Skeletal muscle satellite cell (primary cell): ENCODE measurements around the gene RNF220.

Experiments
- H3K27me3 ChIP-seq: 2 replicates; pipeline ENCODE4 v1.7.0; 2013; ENCODE audit warnings: low read length; ENCODE audit not compliant: control insufficient read depth, insufficient read depth
- H3K36me3 ChIP-seq: 2 replicates; pipeline ENCODE4 v1.7.0; 2013; ENCODE audit warnings: mild to moderate bottlenecking, control low read depth, low read length; ENCODE audit not compliant: insufficient read depth
- H3K4me1 ChIP-seq: 2 replicates; pipeline ENCODE4 v1.7.0; 2013; ENCODE audit warnings: low read length; ENCODE audit not compliant: control insufficient read depth, insufficient read depth
- H3K4me2 ChIP-seq: 2 replicates; pipeline ENCODE4 v1.7.0; 2013; ENCODE audit warnings: mild to moderate bottlenecking, low read length
- H3K4me3 ChIP-seq: 2 replicates; pipeline ENCODE4 v1.7.0; 2013; ENCODE audit warnings: low read length
- H3K9ac ChIP-seq: 2 replicates; pipeline ENCODE4 v1.7.0; 2013; ENCODE audit warnings: mild to moderate bottlenecking, low read depth, low read length, moderate library complexity
- H3K9me3 ChIP-seq: replicated peaks from 2 replicates; pipeline ENCODE4 v1.7.0; 2013; ENCODE audit warnings: mild to moderate bottlenecking, control low read depth, low read length

RNF220 gene

DNA sequence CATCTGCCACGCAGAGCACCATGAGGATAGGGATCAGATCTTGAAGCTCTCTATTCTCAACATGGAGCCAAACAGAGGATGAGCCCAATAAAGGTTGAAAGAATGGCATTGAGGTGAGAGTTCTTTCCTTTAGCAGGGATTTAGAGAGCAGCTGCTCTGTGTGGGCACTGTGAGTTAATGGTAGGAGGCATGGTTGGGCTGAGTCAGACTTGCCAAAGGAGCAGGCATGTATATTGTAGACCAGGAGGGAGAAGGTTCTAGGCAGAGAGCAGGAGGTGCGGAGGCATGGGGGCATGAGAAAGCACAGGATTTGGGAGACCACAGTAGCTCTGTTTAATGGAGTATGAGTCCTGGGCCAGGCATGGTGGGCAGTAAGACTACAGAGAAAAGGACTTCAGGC lies 237.2 kb downstream of the RNF220 start:
- Histone ChIP-seq H3K4me3 (no peak overlapping the region), H3K4me2 (no peak overlapping the region), H3K9me3 (no peaks in the 10 kb centered on the region), H3K36me3 (peaks cover 54% of the 10 kb centered on the region), H3K27me3 (no peaks in the 10 kb centered on the region), H3K9ac (no peak overlapping the region), H3K4me1 (peaks cover 63% of the 10 kb centered on the region)

DNA sequence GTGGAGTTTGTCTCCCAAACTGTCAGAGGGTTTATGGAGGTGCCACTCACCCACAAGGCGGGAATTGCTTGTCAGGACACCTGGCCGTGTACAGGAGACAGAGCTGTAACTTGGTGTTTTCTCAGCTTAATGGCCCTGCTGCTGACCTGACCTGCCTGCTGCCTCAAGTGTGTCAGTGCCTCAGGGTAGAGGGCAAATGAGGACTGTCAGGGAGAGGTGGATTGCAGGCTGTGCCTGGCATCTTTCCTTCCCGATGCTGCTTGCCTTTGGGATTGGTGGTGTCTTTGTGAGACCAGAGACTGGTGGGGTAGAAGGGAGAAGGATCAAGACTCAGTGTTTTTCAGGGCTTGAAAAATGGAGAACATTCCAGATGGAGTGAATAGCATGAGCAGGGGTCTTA lies 237.9 kb downstream of the RNF220 start:
- Histone ChIP-seq H3K36me3 (peaks cover 55% of the 10 kb centered on the region), H3K4me2 (no peak overlapping the region), H3K9ac (no peak overlapping the region), H3K4me1 (peaks cover 63% of the 10 kb centered on the region), H3K4me3 (no peak overlapping the region), H3K9me3 (no peaks in the 10 kb centered on the region), H3K27me3 (no peaks in the 10 kb centered on the region)

DNA sequence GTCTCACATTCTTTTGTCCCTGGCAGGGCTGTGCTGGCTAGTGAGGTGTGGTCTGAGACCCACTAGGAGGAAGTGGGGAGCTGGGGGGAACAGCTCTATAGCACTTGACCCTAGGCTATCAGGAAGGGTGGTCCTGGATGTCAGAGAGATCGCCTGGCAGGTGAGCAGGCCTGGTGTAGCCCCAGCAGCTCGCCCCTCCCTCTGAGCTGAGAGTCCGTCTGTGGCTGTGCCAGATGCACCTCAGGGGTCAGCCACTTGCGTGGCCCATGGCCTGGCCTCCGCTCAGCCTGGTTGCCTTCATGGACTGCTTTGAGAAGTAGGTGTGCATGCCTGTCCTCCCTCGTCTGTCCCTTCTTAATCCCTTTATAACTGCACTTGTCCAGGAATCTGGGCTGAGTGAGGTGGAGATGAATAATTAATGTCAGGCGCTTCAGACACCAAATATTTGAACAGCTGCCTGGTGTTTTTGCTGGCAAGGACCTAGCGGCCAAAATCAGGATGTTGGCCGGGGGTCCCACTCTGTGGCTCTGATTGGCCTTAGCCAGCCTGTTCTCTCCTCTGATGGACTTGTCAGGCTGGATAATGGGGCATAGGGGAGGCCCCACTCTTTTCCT lies 238.8 kb downstream of the RNF220 start:
- Histone ChIP-seq H3K4me1 (peaks cover 63% of the 10 kb centered on the region), H3K9ac (peak overlapping the region; percentile 15), H3K4me3 (no peak overlapping the region), H3K9me3 (no peaks in the 10 kb centered on the region), H3K27me3 (no peaks in the 10 kb centered on the region), H3K36me3 (peaks cover 48% of the 10 kb centered on the region), H3K4me2 (peak overlapping the region; percentile 10)

DNA sequence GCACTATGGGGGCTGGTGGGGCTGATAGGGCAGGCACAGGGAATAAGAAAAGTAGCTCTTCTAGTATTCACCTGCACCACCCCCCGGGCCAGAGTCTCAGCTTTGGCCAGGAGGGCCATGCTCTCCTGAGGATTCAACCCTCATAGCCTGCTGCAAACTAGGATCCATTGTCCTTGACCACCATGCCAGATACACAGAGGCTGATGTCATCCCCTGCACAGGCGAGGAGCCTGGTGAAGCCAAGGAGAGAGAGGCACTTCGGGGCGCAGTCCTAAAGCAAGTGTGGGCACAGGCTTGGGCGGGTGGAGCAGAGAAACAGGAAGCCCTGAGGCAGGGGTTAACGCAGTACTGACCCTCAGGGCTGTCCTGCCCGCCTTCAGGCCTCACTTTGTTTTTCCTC lies 239.8 kb downstream of the RNF220 start:
- H3K9me3 ChIP-seq = no peaks in the 10 kb centered on the region
- H3K36me3 ChIP-seq = peaks cover 44% of the 10 kb centered on the region
- peak overlapping the region; percentile 71 for H3K4me2 ChIP-seq
- no peaks in the 10 kb centered on the region for H3K27me3 ChIP-seq
- H3K9ac ChIP-seq = peak overlapping the region; percentile 73
- H3K4me1 ChIP-seq = peaks cover 63% of the 10 kb centered on the region
- H3K4me3 ChIP-seq = no peak overlapping the region

DNA sequence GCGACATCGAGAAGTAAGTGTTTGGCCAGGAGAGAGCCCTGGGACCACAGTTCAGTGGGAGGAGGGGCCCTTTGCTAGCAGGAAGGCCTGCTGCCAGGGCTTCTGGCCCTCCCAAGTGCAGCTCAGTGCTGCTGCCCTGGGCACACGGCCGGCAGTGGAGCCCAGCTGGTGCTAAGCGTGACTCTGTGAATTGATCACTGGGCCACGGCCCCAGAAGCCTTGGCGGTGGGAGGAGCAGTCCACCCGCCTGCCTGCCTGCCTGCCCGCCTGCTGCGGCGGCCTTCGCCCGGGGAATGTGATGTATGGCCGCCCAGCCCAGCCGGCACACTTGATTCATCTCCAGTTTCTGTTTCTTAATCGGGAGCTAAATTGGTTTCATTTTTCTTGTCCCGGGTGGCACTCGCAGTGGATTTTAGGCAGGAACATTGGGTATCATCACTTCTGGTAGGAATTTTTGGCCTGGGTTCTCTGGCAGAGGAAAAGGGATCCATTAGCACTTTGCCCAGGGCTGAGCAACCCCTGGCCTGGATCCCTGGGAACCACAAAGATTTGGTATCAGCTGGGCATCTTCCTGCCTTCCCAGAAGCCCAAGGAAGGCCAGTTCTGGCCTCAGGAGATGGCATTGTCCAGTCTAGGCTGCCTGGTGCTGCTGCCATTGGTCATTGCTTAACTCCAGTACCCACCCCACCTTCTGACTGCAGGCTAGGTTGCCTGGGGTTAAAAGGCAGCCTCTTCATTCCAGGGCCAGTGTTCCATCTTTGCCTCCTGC lies 240.6 kb downstream of the RNF220 start:
- Histone ChIP-seq H3K27me3 (no peaks in the 10 kb centered on the region), H3K4me1 (peaks cover 63% of the 10 kb centered on the region), H3K4me2 (peak overlapping the region; percentile 71), H3K9ac (peak overlapping the region; percentile 73), H3K36me3 (peaks cover 41% of the 10 kb centered on the region), H3K9me3 (no peaks in the 10 kb centered on the region), H3K4me3 (peak overlapping the region; percentile 20)

DNA sequence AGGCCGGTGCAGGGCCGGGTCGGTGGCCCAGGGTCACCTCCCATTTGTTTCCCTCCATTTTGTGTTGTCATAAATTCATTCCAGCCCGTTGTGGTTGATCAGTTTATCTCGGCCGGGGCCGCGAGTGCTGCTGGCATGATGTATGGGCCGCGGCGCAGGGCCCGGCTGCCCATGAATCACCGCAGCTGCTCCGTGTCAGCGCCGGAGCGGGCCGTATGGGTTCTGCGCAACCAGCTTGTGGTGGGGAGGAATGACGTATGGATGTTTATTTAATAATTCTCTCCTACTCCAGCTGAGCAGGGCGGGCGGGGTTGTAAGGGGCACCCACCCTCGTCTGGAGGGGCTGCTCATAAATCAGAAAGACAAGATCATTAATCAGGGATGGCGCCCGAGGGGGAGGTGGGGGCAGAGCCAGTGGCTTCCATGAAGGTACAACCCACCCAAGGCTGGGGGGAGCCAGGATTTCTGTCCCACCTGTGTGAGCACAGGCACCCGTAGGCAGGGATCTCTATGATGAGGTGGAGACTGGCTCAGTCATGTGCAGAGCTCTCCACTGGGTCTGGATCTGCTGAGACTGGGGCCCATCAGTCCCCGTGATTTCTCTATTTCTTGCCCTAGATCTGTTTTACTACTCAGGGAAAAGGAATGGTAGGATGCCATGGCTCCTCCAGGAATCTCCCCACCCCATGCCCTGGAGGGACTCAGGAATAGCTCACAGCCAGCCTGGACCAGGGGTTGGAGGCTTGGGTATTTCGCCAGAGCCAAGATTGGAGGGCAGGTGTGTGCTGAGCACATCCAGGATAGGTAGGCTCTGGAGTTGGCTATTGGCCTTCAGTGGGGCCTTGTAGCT lies 241.4 kb downstream of the RNF220 start:
- Histone ChIP-seq H3K4me1 (peaks cover 55% of the 10 kb centered on the region), H3K9me3 (no peaks in the 10 kb centered on the region), H3K4me2 (peak overlapping the region; percentile 71), H3K36me3 (peaks cover 39% of the 10 kb centered on the region), H3K9ac (peak overlapping the region; percentile 73), H3K27me3 (no peaks in the 10 kb centered on the region), H3K4me3 (peak overlapping the region; percentile 2)

DNA sequence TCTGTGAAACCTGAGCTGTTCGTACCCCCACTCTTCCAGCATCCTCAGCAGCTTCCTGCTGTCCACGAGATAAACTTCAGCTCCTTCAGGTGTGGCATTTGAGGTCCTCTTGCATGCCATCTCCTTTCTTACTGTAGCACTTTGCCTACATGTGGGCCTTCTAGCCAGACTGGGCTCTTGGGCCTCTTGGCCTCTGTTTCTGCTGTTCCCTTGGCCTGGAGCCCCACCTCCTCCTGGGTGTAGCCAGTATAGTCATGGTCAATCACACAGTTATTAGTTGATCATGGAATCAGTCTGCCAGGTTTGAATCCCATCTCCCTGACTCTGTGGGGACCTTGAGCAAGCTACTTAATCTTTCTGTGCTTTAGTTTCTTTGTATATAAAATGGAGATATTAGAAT lies 242.8 kb downstream of the RNF220 start:
- peaks cover 34% of the 10 kb centered on the region for H3K36me3 ChIP-seq

DNA sequence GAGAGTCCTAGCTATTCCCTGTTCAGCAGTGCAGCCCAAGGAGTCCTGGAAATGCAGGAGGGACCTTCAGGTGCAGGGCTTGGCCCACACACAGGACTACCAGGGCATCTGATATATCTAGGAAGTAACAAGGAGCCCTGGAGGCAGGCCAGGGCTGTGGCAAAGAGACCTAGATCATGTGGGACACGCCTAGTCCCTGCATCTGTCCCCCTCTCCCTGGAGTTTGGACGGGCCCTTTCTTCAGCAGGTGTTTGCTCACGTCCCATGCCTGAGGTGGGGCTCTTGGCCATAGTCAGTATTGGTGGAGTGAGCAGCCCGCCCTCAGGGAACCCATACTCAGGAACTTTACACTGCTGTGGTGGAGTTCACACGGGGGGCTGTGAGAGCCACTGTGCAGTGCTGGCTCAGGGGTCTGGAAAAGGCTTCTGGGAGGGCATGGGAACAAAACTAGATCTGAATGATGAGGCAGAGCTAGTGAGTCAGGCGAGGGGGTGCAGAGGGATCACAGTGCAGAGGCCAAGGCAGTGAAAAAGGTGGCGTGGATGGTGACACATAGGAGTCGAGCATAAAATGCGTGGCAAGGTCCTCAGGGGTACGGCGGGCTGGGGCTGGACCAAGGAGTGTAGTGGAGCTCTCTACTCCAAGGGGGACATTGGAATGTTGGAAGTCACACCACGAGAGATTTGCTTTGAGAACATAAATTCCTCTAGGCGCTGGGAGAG lies 243.6 kb downstream of the RNF220 start:
- peaks cover 33% of the 10 kb centered on the region for H3K4me1 ChIP-seq
- no peaks in the 10 kb centered on the region for H3K27me3 ChIP-seq
- no peak overlapping the region for H3K4me3 ChIP-seq
- no peaks in the 10 kb centered on the region for H3K9me3 ChIP-seq
- H3K36me3 ChIP-seq = peaks cover 32% of the 10 kb centered on the region
- H3K9ac ChIP-seq = no peak overlapping the region
- H3K4me2 ChIP-seq = no peak overlapping the region

More for the DNA sequence above, 242.8 kb downstream of the RNF220 start:
- Histone ChIP-seq H3K9ac (no peak overlapping the region), H3K27me3 (no peaks in the 10 kb centered on the region), H3K4me1 (peaks cover 41% of the 10 kb centered on the region), H3K4me3 (no peak overlapping the region), H3K4me2 (no peak overlapping the region), H3K9me3 (no peaks in the 10 kb centered on the region)

DNA sequence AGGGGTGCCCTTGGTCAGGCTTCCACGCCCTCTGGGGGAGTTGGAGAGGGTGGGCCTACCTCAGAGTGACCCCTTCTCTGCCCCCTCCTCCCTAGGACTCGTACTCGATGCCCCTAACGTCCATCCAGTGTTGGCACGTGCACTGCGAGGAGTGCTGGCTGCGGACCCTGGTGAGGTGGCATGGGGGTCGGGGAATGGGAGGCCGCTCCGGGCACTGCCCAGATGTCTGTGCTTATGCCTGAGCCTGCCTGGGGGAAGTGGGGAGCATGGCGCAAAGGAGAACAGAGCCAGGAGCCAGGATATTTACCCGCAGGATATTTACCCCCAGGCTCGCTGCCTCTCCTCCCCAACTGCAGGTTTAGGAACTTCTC lies 244.7 kb downstream of the RNF220 start:
- no peak overlapping the region for H3K9ac ChIP-seq
- H3K4me3 ChIP-seq = no peak overlapping the region
- no peaks in the 10 kb centered on the region for H3K27me3 ChIP-seq
- H3K4me1 ChIP-seq = peaks cover 22% of the 10 kb centered on the region
- no peaks in the 10 kb centered on the region for H3K9me3 ChIP-seq
- H3K4me2 ChIP-seq = no peak overlapping the region
- H3K36me3 ChIP-seq = peaks cover 26% of the 10 kb centered on the region

DNA sequence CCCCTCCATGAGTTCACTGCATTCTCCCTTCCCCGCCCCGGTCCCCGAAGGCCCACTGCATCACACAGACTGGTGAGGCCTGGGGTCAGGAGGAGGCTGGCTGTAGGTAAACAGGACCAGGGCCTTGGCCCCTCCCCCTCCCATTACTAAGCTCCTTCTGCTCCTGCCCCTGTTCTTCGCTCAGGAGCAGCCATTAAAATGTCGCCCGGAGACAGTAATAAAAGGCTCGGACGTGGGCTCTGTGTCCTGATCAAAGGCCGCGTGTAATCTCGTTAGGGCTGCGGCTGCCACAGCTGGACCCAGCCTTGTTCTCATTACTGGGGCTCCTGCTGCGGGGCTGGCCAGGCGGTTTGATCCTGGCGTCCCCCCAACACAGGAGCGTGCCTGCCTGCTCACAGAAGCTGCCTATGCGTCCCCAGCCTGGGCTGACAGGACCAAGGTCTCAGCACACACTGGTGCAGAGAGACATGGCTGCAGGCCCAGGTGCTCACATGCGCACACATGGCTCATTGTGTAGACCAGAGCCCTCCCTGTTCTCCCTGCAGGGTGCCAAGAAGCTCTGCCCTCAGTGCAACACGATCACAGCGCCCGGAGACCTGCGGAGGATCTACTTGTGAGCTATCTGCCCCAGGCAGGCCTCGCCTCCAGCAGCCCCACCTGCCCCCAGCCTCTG lies 245.2 kb downstream of the RNF220 start:
- H3K4me3 ChIP-seq = no peak overlapping the region

More for the DNA sequence above, 245.2 kb downstream of the RNF220 start:
- no peaks in the 10 kb centered on the region for H3K9me3 ChIP-seq
- H3K4me1 ChIP-seq = peaks cover 17% of the 10 kb centered on the region
- H3K27me3 ChIP-seq = no peaks in the 10 kb centered on the region
- peaks cover 23% of the 10 kb centered on the region for H3K36me3 ChIP-seq
- H3K9ac ChIP-seq = no peak overlapping the region
- no peak overlapping the region for H3K4me2 ChIP-seq
